Measurements from ENCODE around the gene KRT40. TPM values are rescaled to one million over a fixed set of nuclear protein-coding genes. Genes with fewer than 3 reads are reported as not detected.

KRT40 gene
- total RNA-seq, 1 donor: not detected

GRCh38 chr17:40950176-40950575 is 34.0 kb downstream of the KRT40 start:
- no peak overlapping the region for H3K4me3 ChIP-seq (ENCODE audit: low read depth, low read length)
- no peak for DNase-seq (ENCODE audit: low read depth)
- TF ChIP-seq CTCF (IDR thresholded peaks at IDR 0.05; ENCODE audit: insufficient read depth, low read length): no peak

- no peak for DNase-seq (ENCODE audit: low read depth)
- TF ChIP-seq CTCF (IDR thresholded peaks at IDR 0.05; ENCODE audit: insufficient read depth, low read length): no peak
- H3K4me3 ChIP-seq (ENCODE audit: low read depth, low read length): no peak overlapping the region
Measured at GRCh38 chr17:40949418-40949817, 34.7 kb downstream of the KRT40 start.

- TF ChIP-seq CTCF (IDR thresholded peaks at IDR 0.05; ENCODE audit: insufficient read depth, low read length): no peak
- no peak overlapping the region for H3K4me3 ChIP-seq (ENCODE audit: low read depth, low read length)
- no peak for DNase-seq (ENCODE audit: low read depth)
Measured at GRCh38 chr17:40947929-40948328, 36.2 kb downstream of the KRT40 start.

- no peak for DNase-seq (ENCODE audit: low read depth)
- no peak for TF ChIP-seq CTCF (IDR thresholded peaks at IDR 0.05; ENCODE audit: insufficient read depth, low read length)
- H3K4me3 ChIP-seq (ENCODE audit: low read depth, low read length): no peak overlapping the region
Measured at GRCh38 chr17:40945414-40945813, 38.7 kb downstream of the KRT40 start.

- no peak overlapping the region for H3K4me3 ChIP-seq (ENCODE audit: low read depth, low read length)
- TF ChIP-seq CTCF (IDR thresholded peaks at IDR 0.05; ENCODE audit: insufficient read depth, low read length): no peak
- no peak for DNase-seq (ENCODE audit: low read depth)
Measured at GRCh38 chr17:40944531-40944930, 39.6 kb downstream of the KRT40 start.

GRCh38 chr17:40942553-40942952 is 41.6 kb downstream of the KRT40 start:
- DNase-seq (ENCODE audit: low read depth): no peak
- no peak for TF ChIP-seq CTCF (IDR thresholded peaks at IDR 0.05; ENCODE audit: insufficient read depth, low read length)
- no peak overlapping the region for H3K4me3 ChIP-seq (ENCODE audit: low read depth, low read length)

GRCh38 chr17:40940266-40940665 is 43.9 kb downstream of the KRT40 start:
- no peak for TF ChIP-seq CTCF (IDR thresholded peaks at IDR 0.05; ENCODE audit: insufficient read depth, low read length)
- no peak for DNase-seq (ENCODE audit: low read depth)
- H3K4me3 ChIP-seq (ENCODE audit: low read depth, low read length): no peak overlapping the region

Measured in fibroblast of the aortic adventitia (primary cell).